CD4-positive, alpha-beta T cell treated with Interleukin-2 at 100 ng/mL for 4 hours (primary cell): ENCODE measurements around the gene ENAH.
"Not testable (repeated sequence)": the region's sequence is repeated elsewhere in the genome, so short reads cannot be mapped to it uniquely, and the experiment has no call there.

Experiments
- DNase-seq: peaks from one replicate; pipeline ENCODE4 v3.0.0-alpha.2; 2020; ENCODE audit warnings: low spot score

ENAH gene

GRCh38 chr1:225644666-225645065 lies 8.3 kb downstream of the ENAH start:
- no peak for DNase-seq

- DNase-seq = no peak
Measured at GRCh38 chr1:225642177-225642576, 10.7 kb downstream of the ENAH start.

GRCh38 chr1:225638853-225639252 lies 14.1 kb downstream of the ENAH start:
- no peak for DNase-seq

- no peak for DNase-seq
Measured at GRCh38 chr1:225637651-225638199, 15.2 kb downstream of the ENAH start.

GRCh38 chr1:225636992-225637391 lies 15.9 kb downstream of the ENAH start:
- not testable (repeated sequence) for DNase-seq

GRCh38 chr1:225635649-225636048 lies 17.3 kb downstream of the ENAH start:
- no peak for DNase-seq

- not testable (repeated sequence) for DNase-seq
Measured at GRCh38 chr1:225632836-225633235, 20.1 kb downstream of the ENAH start.

- DNase-seq = no peak
Measured at GRCh38 chr1:225631021-225631663, 21.8 kb downstream of the ENAH start.

GRCh38 chr1:225629483-225629882 lies 23.4 kb downstream of the ENAH start:
- no peak for DNase-seq

- not testable (repeated sequence) for DNase-seq
Measured at GRCh38 chr1:225628794-225629193, 24.1 kb downstream of the ENAH start.

- no peak for DNase-seq
Measured at GRCh38 chr1:225627304-225627947, 25.5 kb downstream of the ENAH start.

- DNase-seq = no peak
Measured at GRCh38 chr1:225626698-225627097, 26.2 kb downstream of the ENAH start.

GRCh38 chr1:225617956-225618355 lies 35.0 kb downstream of the ENAH start:
- DNase-seq = no peak

- DNase-seq = no peak
Measured at GRCh38 chr1:225617479-225617878, 35.4 kb downstream of the ENAH start.

- DNase-seq = not testable (repeated sequence)
Measured at GRCh38 chr1:225615403-225615790, 37.5 kb downstream of the ENAH start.

GRCh38 chr1:225613006-225613405 lies 39.9 kb downstream of the ENAH start:
- DNase-seq = no peak

- DNase-seq = no peak
Measured at GRCh38 chr1:225612287-225612686, 40.6 kb downstream of the ENAH start.

- no peak for DNase-seq
Measured at GRCh38 chr1:225611537-225612223, 41.2 kb downstream of the ENAH start.

- DNase-seq = no peak
Measured at GRCh38 chr1:225610539-225610938, 42.4 kb downstream of the ENAH start.

GRCh38 chr1:225608014-225608796 lies 44.7 kb downstream of the ENAH start:
- no peak for DNase-seq

GRCh38 chr1:225607355-225607754 lies 45.6 kb downstream of the ENAH start:
- DNase-seq = no peak
